KMS-11 (cell line): Measurements from ENCODE around the gene CAMK1G.

Experiments
- H2AFZ ChIP-seq: fragments of 200-600 bp; sonication (generic); 2 replicates; pipeline ENCODE4 v1.6.1; 2016; ENCODE audit warnings: antibody characterized with exemption, mixed run types, low read depth
- H3K27ac ChIP-seq: fragments of 200-600 bp; sonication (generic); 2 replicates; pipeline ENCODE4 v1.6.1; 2016; ENCODE audit warnings: mild to moderate bottlenecking, mixed run types
- H3K27me3 ChIP-seq: fragments of 200-600 bp; sonication (generic); 2 replicates; pipeline ENCODE4 v1.6.1; 2017; ENCODE audit warnings: mild to moderate bottlenecking, low read depth, mixed run types, moderate library complexity; ENCODE audit not compliant: insufficient read depth
- H3K36me3 ChIP-seq: fragments of 200-600 bp; sonication (generic); 2 replicates; pipeline ENCODE4 v1.6.1; 2017; ENCODE audit warnings: mild to moderate bottlenecking, mixed run types; ENCODE audit not compliant: insufficient read depth
- H3K4me1 ChIP-seq: fragments of 200-600 bp; sonication (generic); 2 replicates; pipeline ENCODE4 v1.6.1; 2016; ENCODE audit warnings: mild to moderate bottlenecking, low read depth, mixed run types; ENCODE audit not compliant: poor library complexity, severe bottlenecking
- H3K4me2 ChIP-seq: fragments of 200-600 bp; sonication (generic); 2 replicates; pipeline ENCODE4 v1.7.0; 2016; ENCODE audit warnings: mild to moderate bottlenecking, mixed run types
- H3K4me3 ChIP-seq: fragments of 200-600 bp; sonication (generic); IDR thresholded peaks from 2 replicates; pipeline ENCODE4 v1.6.1; 2017; ENCODE audit warnings: low read depth, low read length, mixed read lengths; ENCODE audit not compliant: insufficient read depth
- H3K79me2 ChIP-seq: fragments of 200-600 bp; sonication (generic); 2 replicates; pipeline ENCODE4 v1.6.1; 2016; ENCODE audit warnings: low read depth, mixed run types; ENCODE audit not compliant: insufficient read depth
- H3K9ac ChIP-seq: fragments of 200-600 bp; sonication (generic); 2 replicates; pipeline ENCODE4 v1.6.1; 2016; ENCODE audit warnings: mild to moderate bottlenecking, mixed run types
- H4K20me1 ChIP-seq: fragments of 200-600 bp; sonication (generic); 2 replicates; pipeline ENCODE4 v1.6.1; 2016; ENCODE audit warnings: mild to moderate bottlenecking, mixed run types; ENCODE audit not compliant: insufficient read depth
- TF ChIP-seq, protein P1 (sequence below): fragments of 200-600 bp; sonication (generic); conservative IDR thresholded peaks from 2 replicates; pipeline ENCODE4 v1.6.1; 2017; ENCODE audit warnings: low read depth, mild to moderate bottlenecking, antibody characterized with exemption, low read length, moderate library complexity, mixed read lengths

Gene CAMK1G

DNA sequence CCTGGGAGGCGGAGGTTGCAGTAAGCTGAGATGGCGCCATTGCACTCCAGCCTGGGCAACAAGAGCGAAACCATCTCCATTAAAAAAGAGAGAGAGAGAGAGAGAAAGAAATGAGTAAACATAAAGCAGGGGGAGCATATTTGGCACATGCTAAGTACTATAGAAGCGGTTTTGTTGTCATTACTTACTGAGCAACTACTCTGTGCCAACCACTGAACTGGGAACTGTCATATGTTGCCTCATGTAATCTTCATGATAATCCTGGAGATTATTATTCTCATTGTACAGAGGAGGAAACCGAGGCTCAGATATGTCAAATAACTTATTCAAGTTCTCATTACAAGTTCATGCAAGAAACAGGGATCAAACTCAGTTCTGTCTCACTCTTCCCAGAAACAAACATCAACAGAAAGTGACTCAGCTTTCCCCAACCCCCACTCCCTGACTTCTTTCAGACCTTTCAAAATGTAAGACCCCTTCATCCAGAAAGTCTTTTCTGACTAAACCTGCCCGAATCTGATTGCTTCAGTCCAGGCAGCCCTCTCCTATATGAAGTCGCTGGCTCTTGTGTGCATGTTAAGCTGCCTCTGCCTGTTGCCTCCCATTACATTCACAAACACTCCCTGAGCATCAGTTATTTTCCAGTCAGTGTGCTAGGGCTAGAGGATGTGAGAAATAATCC, 45.2 kb downstream of the CAMK1G start:
- no peaks in the 10 kb centered on the region for H3K36me3 ChIP-seq
- no peak overlapping the region for H3K4me2 ChIP-seq
- H3K27me3 ChIP-seq, result no peaks in the 10 kb centered on the region
- no peaks in the 10 kb centered on the region for H3K79me2 ChIP-seq
- H3K4me3 ChIP-seq, result no peak overlapping the region
- H3K27ac ChIP-seq, result no peak overlapping the region
- H3K9ac ChIP-seq, result no peak overlapping the region
- no peaks in the 10 kb centered on the region for H4K20me1 ChIP-seq
- TF ChIP-seq, protein P1, sequence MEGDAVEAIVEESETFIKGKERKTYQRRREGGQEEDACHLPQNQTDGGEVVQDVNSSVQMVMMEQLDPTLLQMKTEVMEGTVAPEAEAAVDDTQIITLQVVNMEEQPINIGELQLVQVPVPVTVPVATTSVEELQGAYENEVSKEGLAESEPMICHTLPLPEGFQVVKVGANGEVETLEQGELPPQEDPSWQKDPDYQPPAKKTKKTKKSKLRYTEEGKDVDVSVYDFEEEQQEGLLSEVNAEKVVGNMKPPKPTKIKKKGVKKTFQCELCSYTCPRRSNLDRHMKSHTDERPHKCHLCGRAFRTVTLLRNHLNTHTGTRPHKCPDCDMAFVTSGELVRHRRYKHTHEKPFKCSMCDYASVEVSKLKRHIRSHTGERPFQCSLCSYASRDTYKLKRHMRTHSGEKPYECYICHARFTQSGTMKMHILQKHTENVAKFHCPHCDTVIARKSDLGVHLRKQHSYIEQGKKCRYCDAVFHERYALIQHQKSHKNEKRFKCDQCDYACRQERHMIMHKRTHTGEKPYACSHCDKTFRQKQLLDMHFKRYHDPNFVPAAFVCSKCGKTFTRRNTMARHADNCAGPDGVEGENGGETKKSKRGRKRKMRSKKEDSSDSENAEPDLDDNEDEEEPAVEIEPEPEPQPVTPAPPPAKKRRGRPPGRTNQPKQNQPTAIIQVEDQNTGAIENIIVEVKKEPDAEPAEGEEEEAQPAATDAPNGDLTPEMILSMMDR, result no peak
- no peaks in the 10 kb centered on the region for H3K4me1 ChIP-seq
- H2AFZ ChIP-seq, result no peak overlapping the region

DNA sequence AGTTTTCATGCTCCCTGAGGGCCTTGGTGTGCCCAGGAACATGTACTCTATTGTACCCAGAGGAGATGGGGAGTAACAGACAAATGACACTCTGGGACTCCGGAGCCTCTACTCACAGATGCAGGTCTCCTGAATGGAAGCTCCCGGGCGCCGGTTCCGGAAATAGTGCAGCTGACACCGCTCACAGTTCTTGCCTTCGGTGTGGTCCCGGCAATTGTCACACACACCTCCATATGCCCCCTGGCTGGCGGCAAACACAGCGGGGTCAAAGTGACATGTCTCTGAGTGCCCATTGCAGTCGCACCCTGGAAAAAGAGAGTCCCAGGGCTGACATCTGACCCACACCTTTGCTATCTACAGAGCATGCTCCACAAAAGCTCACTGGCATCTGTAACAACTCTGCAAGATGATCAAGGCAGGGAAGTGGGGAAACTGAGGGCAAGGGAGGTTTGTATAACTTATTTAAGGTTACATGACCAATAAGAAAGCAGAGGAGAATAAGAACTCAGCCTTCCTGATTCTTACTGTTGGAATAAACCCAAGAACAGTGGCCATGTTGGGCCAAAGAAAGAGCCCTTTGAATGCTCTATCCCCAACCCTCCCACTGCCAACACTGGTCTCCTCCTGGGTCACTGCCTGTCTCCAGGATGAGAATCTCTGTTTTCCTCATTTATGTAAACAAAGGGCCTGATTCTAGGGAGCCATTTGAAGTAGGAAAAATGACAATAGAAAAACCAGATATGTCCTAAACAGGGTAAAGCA, 46.3 kb downstream of the CAMK1G start:
- Histone ChIP-seq H3K4me1 (no peaks in the 10 kb centered on the region), H3K4me3 (no peak overlapping the region), H3K4me2 (no peak overlapping the region), H3K27ac (no peak overlapping the region), H3K36me3 (no peaks in the 10 kb centered on the region), H3K79me2 (no peaks in the 10 kb centered on the region), H4K20me1 (no peaks in the 10 kb centered on the region), H2AFZ (no peak overlapping the region), H3K27me3 (no peaks in the 10 kb centered on the region), H3K9ac (no peak overlapping the region)
- TF ChIP-seq, protein P1, result no peak

DNA sequence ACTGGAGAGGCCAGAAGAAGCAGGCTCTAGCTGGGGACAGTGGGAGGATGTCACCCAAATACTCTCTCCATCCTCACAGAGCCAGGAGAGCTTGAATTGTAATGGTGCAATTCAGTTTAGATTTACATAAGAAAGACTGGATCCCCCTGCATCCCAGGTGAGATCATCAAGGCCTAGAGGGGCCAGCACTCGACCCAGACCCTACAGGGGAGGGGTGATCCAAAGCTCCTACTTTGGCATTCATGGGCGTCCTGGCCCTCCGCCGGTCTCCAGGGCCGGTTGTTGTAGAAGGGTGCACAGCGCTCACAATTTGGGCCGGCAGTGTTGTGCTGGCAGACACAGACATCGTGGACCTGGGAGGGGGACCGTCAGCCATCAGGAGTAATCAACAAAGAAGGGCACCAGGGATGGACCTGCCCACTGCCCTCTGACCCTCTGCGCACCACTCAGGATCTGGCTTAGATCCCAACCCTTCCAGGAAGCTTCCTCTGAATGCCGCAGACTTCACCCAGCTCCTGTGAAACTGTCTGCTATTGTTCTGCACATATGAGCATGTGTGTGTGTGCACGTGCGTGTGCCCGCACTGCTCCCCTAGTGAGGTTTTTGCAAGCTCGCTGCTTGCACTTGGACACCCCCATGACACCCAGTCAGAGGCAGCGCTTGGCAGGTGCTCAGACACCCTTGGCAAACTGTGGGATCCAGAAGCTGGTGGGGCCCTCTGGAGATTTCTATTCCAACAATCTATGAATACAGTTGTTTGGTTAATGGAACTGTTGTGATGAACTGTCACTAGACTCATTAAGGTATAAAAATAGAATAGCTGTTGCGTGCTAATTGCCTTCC, 47.1 kb downstream of the CAMK1G start:
- Histone ChIP-seq H3K79me2 (no peaks in the 10 kb centered on the region), H3K27me3 (no peaks in the 10 kb centered on the region), H3K27ac (no peak overlapping the region), H3K36me3 (no peaks in the 10 kb centered on the region), H3K4me1 (no peaks in the 10 kb centered on the region), H2AFZ (no peak overlapping the region), H3K4me3 (no peak overlapping the region), H3K4me2 (no peak overlapping the region), H3K9ac (no peak overlapping the region), H4K20me1 (no peaks in the 10 kb centered on the region)
- TF ChIP-seq, protein P1, result no peak

DNA sequence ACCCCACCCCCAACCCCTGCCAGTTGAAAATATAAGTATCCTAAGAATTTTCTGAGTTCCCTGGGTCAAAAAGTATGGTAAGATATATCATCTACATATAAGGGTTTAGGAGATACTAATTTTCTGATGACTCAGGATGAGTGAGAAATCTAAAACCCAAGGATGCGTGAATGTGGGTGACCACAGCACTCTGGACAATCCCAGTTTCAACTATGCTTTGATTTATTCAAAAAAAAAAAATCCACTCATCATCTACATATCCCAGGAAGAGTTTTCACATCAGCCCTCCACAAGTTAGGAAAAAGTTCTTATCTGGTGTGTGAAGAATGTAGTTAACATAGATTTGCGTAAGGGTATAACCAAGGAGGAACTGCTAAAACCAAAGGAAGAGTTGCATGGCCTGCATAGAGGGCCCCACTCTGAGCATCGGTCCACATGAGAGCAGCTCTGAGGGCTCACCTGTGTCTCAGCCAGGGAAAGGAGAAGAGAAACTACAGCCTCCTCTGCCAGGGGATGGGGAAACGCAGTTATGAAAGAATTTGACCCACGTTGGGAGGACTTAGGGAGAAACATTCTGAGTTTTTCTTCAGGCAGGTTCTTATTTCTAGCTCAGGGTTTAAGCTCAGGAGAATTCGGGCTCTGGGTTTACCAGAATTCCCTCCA, 50.0 kb downstream of the CAMK1G start:
- Histone ChIP-seq H4K20me1 (no peaks in the 10 kb centered on the region), H3K4me1 (no peaks in the 10 kb centered on the region), H3K9ac (no peak overlapping the region), H3K4me3 (no peak overlapping the region), H3K4me2 (no peak overlapping the region), H3K36me3 (no peaks in the 10 kb centered on the region), H3K27me3 (no peaks in the 10 kb centered on the region), H3K79me2 (no peaks in the 10 kb centered on the region), H2AFZ (no peak overlapping the region), H3K27ac (no peak overlapping the region)
- TF ChIP-seq, protein P1, result no peak
